Measurements from ENCODE around the gene RBM22.

- no peak for TF ChIP-seq CTCF (IDR thresholded peaks at IDR 0.05; ENCODE audit: low read depth, low read length)
- TF ChIP-seq POLR2A (IDR thresholded peaks at IDR 0.05; ENCODE audit: extremely low read depth, insufficient read length) = no peak
- TF ChIP-seq MAX (IDR thresholded peaks at IDR 0.05; ENCODE audit: low read depth, low read length) = no peak
- TF ChIP-seq MYC (IDR thresholded peaks at IDR 0.05; ENCODE audit: low read depth, low read length) = no peak
These were observed 59.8 kb downstream of the RBM22 start for GRCh38 chr5:150641006-150641570.

Measured in NB4 (cell line).